Memory B cell (primary cell): ENCODE results near the gene KLHL18.
A peak's percentile ranks its signal among the peaks of the same experiment; 100 is the strongest.

Experiments
- ATAC-seq: fragments of 150-1000 bp; cut with Tn5 transposase; 2 replicates; pipeline ENCODE4 v1.10.0; 2021; ENCODE audit warnings: low read depth, mild to moderate bottlenecking, moderate library complexity
- DNase-seq, 2 donors: peaks; one replicate each; pipeline ENCODE4 v3.0.0; 2022; ENCODE audit warnings: low spot score in 2 of 2
- H3K27ac Mint-ChIP-seq: one replicate; pipeline ENCODE4 v1.8.0; 2022; ENCODE audit warnings: mild to moderate bottlenecking, moderate library complexity, mixed read lengths
- H3K27me3 Mint-ChIP-seq: one replicate; pipeline ENCODE4 v1.8.0; 2022; ENCODE audit warnings: mixed read lengths
- H3K36me3 Mint-ChIP-seq: one replicate; pipeline ENCODE4 v1.8.0; 2022; ENCODE audit warnings: mild to moderate bottlenecking, mixed read lengths
- H3K4me1 Mint-ChIP-seq: one replicate; pipeline ENCODE4 v1.8.0; 2022; ENCODE audit warnings: mixed read lengths
- H3K4me3 Mint-ChIP-seq: one replicate; pipeline ENCODE4 v1.8.0; 2022; ENCODE audit warnings: mild to moderate bottlenecking, moderate library complexity, mixed read lengths
- H3K9me3 Mint-ChIP-seq: one replicate; pipeline ENCODE4 v1.8.0; 2022; ENCODE audit warnings: mixed read lengths

The KLHL18 gene

DNA sequence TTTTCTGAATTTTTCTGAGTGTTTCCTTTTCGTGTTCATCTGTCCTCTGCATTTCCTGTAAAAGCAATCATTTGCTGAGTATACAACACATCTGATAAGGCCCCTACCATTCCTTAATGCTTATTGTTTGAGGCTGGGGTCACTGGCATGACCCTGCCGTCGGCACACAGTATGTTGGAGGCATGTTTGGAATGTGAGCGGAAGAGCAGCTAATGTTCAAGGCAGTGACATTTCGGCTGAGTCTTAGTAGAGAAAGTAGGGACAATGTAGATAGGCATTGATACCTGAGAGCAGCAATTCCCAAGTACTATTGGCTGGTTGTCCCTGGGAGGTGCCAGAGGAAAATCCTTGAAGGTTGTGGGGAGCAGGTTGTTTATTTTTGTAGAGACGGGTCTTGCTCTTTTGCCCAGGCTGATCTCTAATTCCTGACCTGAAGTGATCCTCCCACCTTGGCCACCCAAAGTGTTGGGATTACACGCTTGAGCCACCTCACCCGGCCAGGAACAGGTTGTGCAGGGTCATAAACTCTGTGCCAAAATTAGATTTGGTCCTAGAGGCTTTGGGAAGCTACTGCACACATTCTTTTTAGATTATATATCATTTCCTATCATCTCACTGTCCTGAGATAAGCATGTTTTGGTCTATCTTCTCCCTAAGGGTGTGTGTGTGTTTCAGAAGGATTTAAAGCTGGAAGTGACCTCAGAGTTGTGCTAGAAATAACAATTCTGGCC is 111.6 kb downstream of the KLHL18 start:
- Mint-ChIP-seq H3K36me3 (peaks cover 2% of the 10 kb centered on the region), H3K27me3 (no peaks in the 10 kb centered on the region), H3K4me3 (no peak overlapping the region), H3K9me3 (no peaks in the 10 kb centered on the region), H3K4me1 (peaks cover 11% of the 10 kb centered on the region), H3K27ac (peak overlapping the region; percentile 17)
- no peak for DNase-seq
- ATAC-seq = no peak

DNA sequence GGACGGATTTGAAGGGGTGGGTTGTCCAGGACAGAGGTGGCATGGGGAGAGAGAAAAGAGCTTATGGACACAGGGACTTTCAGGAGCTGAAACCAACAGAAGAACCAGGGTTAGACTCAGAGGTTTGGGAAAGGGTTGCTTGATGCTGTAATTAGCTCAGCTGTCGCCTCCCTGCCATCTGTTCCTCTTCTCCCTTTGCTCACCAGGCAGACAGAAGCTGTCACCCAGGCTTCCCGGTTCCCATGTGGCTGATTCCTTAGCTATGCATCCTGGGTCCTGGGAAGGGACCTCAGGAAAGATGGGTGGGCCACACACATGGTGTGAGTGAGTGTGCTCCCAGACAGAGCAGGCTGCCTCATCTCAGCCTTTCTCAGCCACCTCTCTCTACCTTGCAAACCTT is 112.1 kb downstream of the KLHL18 start:
- DNase-seq (no peak), ATAC-seq (no peak)
- no peaks in the 10 kb centered on the region for H3K27me3 Mint-ChIP-seq
- H3K4me3 Mint-ChIP-seq = no peak overlapping the region
- no peaks in the 10 kb centered on the region for H3K9me3 Mint-ChIP-seq
- peak overlapping the region; percentile 17 for H3K27ac Mint-ChIP-seq
- peaks cover 2% of the 10 kb centered on the region for H3K36me3 Mint-ChIP-seq
- peaks cover 11% of the 10 kb centered on the region for H3K4me1 Mint-ChIP-seq
